ENCODE data around the gene NDUFB5.

NDUFB5 gene

GRCh38 chr3:179661777-179662176 is 57.2 kb downstream of the NDUFB5 start:
- peaks cover 0 to under 1% of the 10 kb centered on the region in 2 experiments; a peak in 1 of 3 replicates for H3K36me3 ChIP-seq (ENCODE audit: control insufficient read depth in 2 of 2, insufficient read depth in 1 of 2, low read length in 2 of 2)
- TF ChIP-seq ZNF629 (tag by site-specific recombination; IDR thresholded peaks at IDR 0.05) (peak; percentile 50; the same call in 1 of the 2 replicates), HOXC10 (CRISPR knock-in tag; IDR thresholded peaks at IDR 0.05) (no peak)
- H3K27ac ChIP-seq (ENCODE audit: extremely low read depth, low read depth, low read length): no peak overlapping the region
- H3K4me1 ChIP-seq (ENCODE audit: control insufficient read depth, insufficient read depth, low read length): no peaks in the 10 kb centered on the region; the same call in 1 of the 2 replicates
- ChIA-PET POLR2A (interaction anchor here (0.7 kb wide), 1 partner anchor 16 kb away, joined by 4 read pairs; no protein-coding TSS in a partner anchor), CTCF (interaction anchor here (0.7 kb wide), 1 partner anchor 8 kb away, joined by 4 read pairs; no protein-coding TSS in a partner anchor)
- no peaks in the 10 kb centered on the region for H3K9me3 ChIP-seq (ENCODE audit: control insufficient read depth, insufficient read depth, low read depth, low read length)
- no peak overlapping the region for H3K4me3 ChIP-seq (ENCODE audit: low read depth, low read length)

DNA sequence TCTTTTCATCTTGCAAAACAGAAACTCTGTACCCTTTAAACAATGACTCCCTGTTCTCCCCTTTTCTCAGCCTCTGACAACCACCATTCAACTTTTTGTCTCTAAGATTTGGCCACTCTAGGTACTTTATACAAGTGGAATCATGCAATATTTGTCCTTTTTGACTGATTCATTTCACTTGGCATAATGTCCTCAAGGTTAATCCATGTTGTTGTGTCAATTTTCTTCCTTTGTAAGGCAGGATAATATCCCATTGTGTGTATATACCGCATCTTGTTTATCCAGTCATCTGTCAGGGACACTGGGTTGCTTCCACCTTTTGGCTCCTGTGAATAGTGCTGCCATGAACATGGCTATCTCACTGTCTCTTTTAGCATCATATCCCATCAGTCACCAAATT is 58.5 kb downstream of the NDUFB5 start:
- Histone ChIP-seq H3K4me3 (ENCODE audit: low read depth, low read length) (no peak overlapping the region), H3K4me1 (ENCODE audit: control insufficient read depth, insufficient read depth, low read length) (no peaks in the 10 kb centered on the region; the same call in 1 of the 2 replicates), H3K9me3 (ENCODE audit: control insufficient read depth, insufficient read depth, low read depth, low read length) (no peaks in the 10 kb centered on the region), H3K36me3 (ENCODE audit: control insufficient read depth in 2 of 2, insufficient read depth in 1 of 2, low read length in 2 of 2) (no peaks in the 10 kb centered on the region), H3K27ac (ENCODE audit: extremely low read depth, low read depth, low read length) (no peak overlapping the region)
- POLR2A ChIA-PET: no interaction called here
- CTCF ChIA-PET: interaction anchor here (1.0 kb wide), 1 partner anchor 13 kb away, joined by 3 read pairs; no protein-coding TSS in a partner anchor
- TF ChIP-seq SETDB1 (IDR thresholded peaks at IDR 0.05; ENCODE audit: insufficient read length, low read length) (no peak), ZNF398 (tag by site-specific recombination; IDR thresholded peaks at IDR 0.05) (no peak), CTCF (tag by site-specific recombination; IDR thresholded peaks at IDR 0.05) (no peak), ZNF214 (tag by site-specific recombination; IDR thresholded peaks at IDR 0.05; ENCODE audit: borderline replicate concordance) (no peak), ZNF555 (tag by site-specific recombination; conservative IDR thresholded peaks at IDR 0.05) (no peak), HOXD13 (CRISPR knock-in tag; IDR thresholded peaks at IDR 0.05; ENCODE audit: borderline replicate concordance) (no peak), ZNF23 (tag by site-specific recombination; IDR thresholded peaks at IDR 0.05; ENCODE audit: borderline replicate concordance) (no peak), ZNF623 (tag by site-specific recombination; IDR thresholded peaks at IDR 0.05) (no peak), ZNF654 (tag by site-specific recombination; IDR thresholded peaks at IDR 0.05; ENCODE audit: low read depth) (no peak), ZNF133 (tag by site-specific recombination; IDR thresholded peaks at IDR 0.05) (no peak), SCRT2 (tag by site-specific recombination; IDR thresholded peaks at IDR 0.05) (no peak), FEZF1 (tag by site-specific recombination; IDR thresholded peaks at IDR 0.05) (no peak)
- TF ChIP-seq, protein P1, sequence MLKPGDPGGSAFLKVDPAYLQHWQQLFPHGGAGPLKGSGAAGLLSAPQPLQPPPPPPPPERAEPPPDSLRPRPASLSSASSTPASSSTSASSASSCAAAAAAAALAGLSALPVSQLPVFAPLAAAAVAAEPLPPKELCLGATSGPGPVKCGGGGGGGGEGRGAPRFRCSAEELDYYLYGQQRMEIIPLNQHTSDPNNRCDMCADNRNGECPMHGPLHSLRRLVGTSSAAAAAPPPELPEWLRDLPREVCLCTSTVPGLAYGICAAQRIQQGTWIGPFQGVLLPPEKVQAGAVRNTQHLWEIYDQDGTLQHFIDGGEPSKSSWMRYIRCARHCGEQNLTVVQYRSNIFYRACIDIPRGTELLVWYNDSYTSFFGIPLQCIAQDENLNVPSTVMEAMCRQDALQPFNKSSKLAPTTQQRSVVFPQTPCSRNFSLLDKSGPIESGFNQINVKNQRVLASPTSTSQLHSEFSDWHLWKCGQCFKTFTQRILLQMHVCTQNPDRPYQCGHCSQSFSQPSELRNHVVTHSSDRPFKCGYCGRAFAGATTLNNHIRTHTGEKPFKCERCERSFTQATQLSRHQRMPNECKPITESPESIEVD (tag by site-specific recombination; IDR thresholded peaks at IDR 0.05): no peak

DNA sequence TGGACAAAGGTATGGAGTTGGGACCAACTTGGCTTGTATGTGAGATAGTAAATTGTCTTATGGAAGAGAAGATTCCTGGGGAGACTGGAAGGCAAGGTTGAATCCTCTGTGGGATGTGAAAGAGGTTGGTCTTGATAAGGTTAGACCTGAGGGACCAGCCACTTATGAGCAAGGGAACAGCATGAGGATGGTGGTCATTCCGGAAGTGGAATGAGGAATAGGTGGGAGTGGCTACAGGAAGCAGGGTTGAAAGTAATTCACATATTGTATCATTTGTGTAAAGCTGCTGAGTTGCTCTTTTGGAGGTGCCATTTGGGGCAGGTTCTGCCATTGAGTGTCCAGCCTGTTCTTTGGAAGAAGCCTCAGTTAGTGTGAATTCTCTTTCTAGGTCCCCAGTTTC is 61.4 kb downstream of the NDUFB5 start:
- H3K9me3 ChIP-seq (ENCODE audit: control insufficient read depth, insufficient read depth, low read depth, low read length): no peaks in the 10 kb centered on the region
- H3K4me1 ChIP-seq (ENCODE audit: control insufficient read depth, insufficient read depth, low read length): no peaks in the 10 kb centered on the region; the same call in 1 of the 2 replicates
- no peak overlapping the region for H3K27ac ChIP-seq (ENCODE audit: extremely low read depth, low read depth, low read length)
- POLR2A ChIA-PET: no interaction called here
- no peaks in the 10 kb centered on the region for H3K36me3 ChIP-seq (ENCODE audit: control insufficient read depth in 2 of 2, insufficient read depth in 1 of 2, low read length in 2 of 2)
- TF ChIP-seq ZNF555 (tag by site-specific recombination; conservative IDR thresholded peaks at IDR 0.05): no peak
- TF ChIP-seq, protein P2, sequence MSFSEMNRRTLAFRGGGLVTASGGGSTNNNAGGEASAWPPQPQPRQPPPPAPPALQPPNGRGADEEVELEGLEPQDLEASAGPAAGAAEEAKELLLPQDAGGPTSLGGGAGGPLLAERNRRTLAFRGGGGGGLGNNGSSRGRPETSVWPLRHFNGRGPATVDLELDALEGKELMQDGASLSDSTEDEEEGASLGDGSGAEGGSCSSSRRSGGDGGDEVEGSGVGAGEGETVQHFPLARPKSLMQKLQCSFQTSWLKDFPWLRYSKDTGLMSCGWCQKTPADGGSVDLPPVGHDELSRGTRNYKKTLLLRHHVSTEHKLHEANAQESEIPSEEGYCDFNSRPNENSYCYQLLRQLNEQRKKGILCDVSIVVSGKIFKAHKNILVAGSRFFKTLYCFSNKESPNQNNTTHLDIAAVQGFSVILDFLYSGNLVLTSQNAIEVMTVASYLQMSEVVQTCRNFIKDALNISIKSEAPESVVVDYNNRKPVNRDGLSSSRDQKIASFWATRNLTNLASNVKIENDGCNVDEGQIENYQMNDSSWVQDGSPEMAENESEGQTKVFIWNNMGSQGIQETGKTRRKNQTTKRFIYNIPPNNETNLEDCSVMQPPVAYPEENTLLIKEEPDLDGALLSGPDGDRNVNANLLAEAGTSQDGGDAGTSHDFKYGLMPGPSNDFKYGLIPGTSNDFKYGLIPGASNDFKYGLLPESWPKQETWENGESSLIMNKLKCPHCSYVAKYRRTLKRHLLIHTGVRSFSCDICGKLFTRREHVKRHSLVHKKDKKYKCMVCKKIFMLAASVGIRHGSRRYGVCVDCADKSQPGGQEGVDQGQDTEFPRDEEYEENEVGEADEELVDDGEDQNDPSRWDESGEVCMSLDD (tag by site-specific recombination; IDR thresholded peaks at IDR 0.05): no peak
- TF ChIP-seq ZNF621 (tag by site-specific recombination; IDR thresholded peaks at IDR 0.05): no peak
- no peak for TF ChIP-seq HOXC10 (CRISPR knock-in tag; IDR thresholded peaks at IDR 0.05)
- no peak for TF ChIP-seq ZNF366 (tag by site-specific recombination; conservative IDR thresholded peaks at IDR 0.05)
- TF ChIP-seq ZNF777 (tag by site-specific recombination; IDR thresholded peaks at IDR 0.05; ENCODE audit: borderline replicate concordance): no peak
- H3K4me3 ChIP-seq (ENCODE audit: low read depth, low read length): no peak overlapping the region
- CTCF ChIA-PET: no interaction called here

Data from HEK293 (cell line).